ENCODE results near the gene AQP12B. TPM values are rescaled to one million over a fixed set of nuclear protein-coding genes. Genes with fewer than 3 reads are reported as not detected.

AQP12B gene
- total RNA-seq, 1 experiment from 2014 or later: not detected

- H3K27me3 ChIP-seq (ENCODE audit: insufficient read depth, low read length): no peaks in the 10 kb centered on the region; the same call in 1 of the 2 replicates
- no peaks in the 10 kb centered on the region for H3K79me2 ChIP-seq (ENCODE audit: insufficient read depth, low read length)
- peaks cover 20 to 23% of the 10 kb centered on the region in 2 experiments for H3K9me3 Mint-ChIP-seq
- no peak overlapping the region for H3K9ac ChIP-seq (ENCODE audit: extremely low read depth, insufficient read length, low read length)
- H3K4me1 Mint-ChIP-seq: peaks cover 0 to 9% of the 10 kb centered on the region in 2 experiments; a peak in 2 of 4 replicates
- no peak overlapping the region for H2BK12ac ChIP-seq (ENCODE audit: insufficient read length, low read depth, low read length)
- no peak overlapping the region for H4K8ac ChIP-seq (replicated peaks; ENCODE audit: insufficient read length, low read depth, low read length)
- peak; percentile 24 for DNase-seq
- no peak overlapping the region for H2BK5ac ChIP-seq (ENCODE audit: insufficient read length, low read length)
- peaks cover 6% of the 10 kb centered on the region for H3K9me3 ChIP-seq (ENCODE audit: control insufficient read depth, low read depth, low read length)
- H3K18ac ChIP-seq (ENCODE audit: insufficient read length, low read depth, low read length): no peak overlapping the region
- no peak overlapping the region for H3T11ph ChIP-seq (ENCODE audit: low read length)
- H3K27ac Mint-ChIP-seq: no peak overlapping the region
- H3K79me1 ChIP-seq (ENCODE audit: insufficient read depth, low read depth, low read length, poor library complexity, severe bottlenecking): no peaks in the 10 kb centered on the region
- no peak overlapping the region for H2AK5ac ChIP-seq (ENCODE audit: insufficient read length, low read length)
- H3K14ac ChIP-seq (ENCODE audit: insufficient read depth, low read length): no peak overlapping the region
- no peak overlapping the region for H3K27ac ChIP-seq (ENCODE audit: insufficient read length, low read depth, low read length)
- H3K4me2 ChIP-seq (ENCODE audit: insufficient read depth, insufficient read length, low read length): no peak overlapping the region
- H3K4ac ChIP-seq (ENCODE audit: low read depth, low read length): no peak overlapping the region
- no peak overlapping the region for H2BK120ac ChIP-seq (ENCODE audit: low read depth, low read length, poor library complexity, severe bottlenecking)
- H3K27me3 Mint-ChIP-seq (ENCODE audit: low read depth): peaks cover 12% of the 10 kb centered on the region
- no peak overlapping the region for H3K56ac ChIP-seq (ENCODE audit: insufficient read length, low read depth, low read length)
- H2BK20ac ChIP-seq (ENCODE audit: low read depth, low read length, poor library complexity, severe bottlenecking): no peak overlapping the region
- no peaks in the 10 kb centered on the region for H3K4me1 ChIP-seq (ENCODE audit: insufficient read depth, low read length)
- WGBS (ENCODE audit: extremely low coverage, insufficient read length, low lambda C conversion rate): no CpG with 5 or more reads among the region's 20 CpGs
- H2BK15ac ChIP-seq (ENCODE audit: low read depth, low read length): no peak overlapping the region
- no peak for TF ChIP-seq CTCF (conservative IDR thresholded peaks at IDR 0.05)
- H4K20me1 ChIP-seq (ENCODE audit: control insufficient read depth, insufficient read depth, insufficient read length): no peaks in the 10 kb centered on the region
- H4K91ac ChIP-seq (ENCODE audit: insufficient read length, low read depth, low read length): no peak overlapping the region
- no peaks in the 10 kb centered on the region for H3K23me2 ChIP-seq (ENCODE audit: insufficient read length, low read depth, low read length, poor library complexity, severe bottlenecking)
- no peak overlapping the region for H3K4me3 Mint-ChIP-seq
- H2AFZ ChIP-seq (ENCODE audit: low read length): no peak overlapping the region
- no peak overlapping the region for H3K23ac ChIP-seq (ENCODE audit: insufficient read length, low read depth, low read length)
- peaks cover 0 to 10% (median 0%) of the 10 kb centered on the region in 3 experiments; a peak in 2 of 7 replicates for H3K36me3 Mint-ChIP-seq (ENCODE audit: insufficient read depth in 1 of 3, low read depth in 3 of 3)
- no peak overlapping the region for H4K5ac ChIP-seq (ENCODE audit: insufficient read length, low read depth, low read length)
Measured at GRCh38 chr2:240628808-240629618, 53.7 kb downstream of the AQP12B start.
